ENCODE data around the gene ERCC1. TPM values are rescaled to one million over a fixed set of nuclear protein-coding genes. Genes with fewer than 3 reads are reported as not detected.
"Not testable (repeated sequence)": the region's sequence is repeated elsewhere in the genome, so short reads cannot be mapped to it uniquely, and the experiment has no call there.

ERCC1 gene
- polyA plus RNA-seq, 2 of the 4 experiments (the other 2 are of a cell fraction): 81.7 to 93.0 TPM

- POLR2A ChIA-PET: no interaction called here
- peak overlapping the region; percentile 86 for H3K4me2 ChIP-seq
- DNase-seq (ENCODE audit: low read depth in 1 of 2, low spot score in 1 of 2) (no peak), FAIRE-seq (no peak), ATAC-seq (no peak)
- peaks cover 25% of the 10 kb centered on the region for H3K4me1 ChIP-seq
- peak overlapping the region in 1 of 2 experiments; percentile 96; a peak in 1 of 6 replicates for H3K27ac ChIP-seq
- H3K9me3 ChIP-seq: no peaks in the 10 kb centered on the region
- TF ChIP-seq KDM5A (IDR thresholded peaks at IDR 0.05) (no peak), JUN (IDR thresholded peaks at IDR 0.05) (no peak), BCL3 (IDR thresholded peaks at IDR 0.05) (no peak), ZNF302 (CRISPR knock-in tag; IDR thresholded peaks at IDR 0.05) (no peak), MYC (IDR thresholded peaks at IDR 0.05; ENCODE audit: borderline replicate concordance, low read length) (no peak), CTCF (IDR thresholded peaks at IDR 0.05) (no peak), CEBPB (IDR thresholded peaks at IDR 0.05) (no peak), CBX8 (IDR thresholded peaks at IDR 0.05) (no peak), FOSB (CRISPR knock-in tag; IDR thresholded peaks at IDR 0.05) (no peak), RFX5 (IDR thresholded peaks at IDR 0.05) (no peak), RARB (CRISPR knock-in tag; IDR thresholded peaks at IDR 0.05) (no peak), ZFP36 (IDR thresholded peaks at IDR 0.05; ENCODE audit: borderline replicate concordance, partially characterized antibody) (no peak), SREBF2 (IDR thresholded peaks at IDR 0.05) (no peak)
- no peak overlapping the region for H3K4me3 ChIP-seq
- CTCF ChIA-PET: interaction anchor here (0.6 to 3.1 kb wide), 7 partner anchors 8 to 457 kb away, joined by 3 to 17 read pairs (median 7); no protein-coding TSS in a partner anchor
- 97% methylated on average over 8 of the region's 8 CpGs for WGBS (ENCODE audit: missing lambda C conversion rate)
Observed at GRCh38 chr19:45408121-45408520, 15.6 kb downstream of the ERCC1 start.

- not testable (repeated sequence) for FAIRE-seq; ATAC-seq; H3K9me3 ChIP-seq; DNase-seq (ENCODE audit: low read depth in 1 of 2, low spot score in 1 of 2)
- WGBS (ENCODE audit: missing lambda C conversion rate): 70% methylated on average over 5 of the region's 5 CpGs
- peak overlapping the region in 1 of 2 experiments; percentile 96; a peak in 4 of 6 replicates for H3K27ac ChIP-seq
- peak overlapping the region; percentile 66 for H3K4me3 ChIP-seq
- POLR2A ChIA-PET: interaction anchor here (1.1 to 1.4 kb wide), 2 partner anchors 10 to 17 kb away, joined by 3 to 4 read pairs; no protein-coding TSS in a partner anchor
- 0 out of 2 replicates have a peak, but pooled peaks have one; percentile 3 for TF ChIP-seq HOXA7 (CRISPR knock-in tag; IDR thresholded peaks at IDR 0.05)
- TF ChIP-seq TFCP2L1 (CRISPR knock-in tag; IDR thresholded peaks at IDR 0.05): peak; percentile 25; the same call in 1 of the 2 replicates
- peak; percentile 45; the same call in 1 of the 2 replicates for TF ChIP-seq EHF (CRISPR knock-in tag; IDR thresholded peaks at IDR 0.05)
- TF ChIP-seq HOXB13 (CRISPR knock-in tag; IDR thresholded peaks at IDR 0.05; ENCODE audit: low read depth): peak; percentile 69; the same call in 1 of the 2 replicates
- peaks cover 30% of the 10 kb centered on the region for H3K4me1 ChIP-seq
- CTCF ChIA-PET: interaction anchor here (0.8 to 3.1 kb wide), 8 partner anchors 8 to 234 kb away, joined by 3 to 17 read pairs (median 5); no protein-coding TSS in a partner anchor
- peak overlapping the region; percentile 86 for H3K4me2 ChIP-seq
Observed at GRCh38 chr19:45407585-45407984, 16.1 kb downstream of the ERCC1 start.

- FAIRE-seq (no peak), ATAC-seq (no peak), DNase-seq (ENCODE audit: low read depth in 1 of 2, low spot score in 1 of 2) (no peak)
- 4% methylated on average over 10 of the region's 10 CpGs for WGBS (ENCODE audit: missing lambda C conversion rate)
- Histone ChIP-seq H3K27ac (peak overlapping the region; percentile 94 to 96), H3K9me3 (no peaks in the 10 kb centered on the region), H3K4me3 (peak overlapping the region; percentile 66), H3K4me2 (peak overlapping the region; percentile 86), H3K4me1 (peaks cover 36% of the 10 kb centered on the region)
- TF ChIP-seq FOSL2 (IDR thresholded peaks at IDR 0.05) (no peak), FOSL2 (CRISPR knock-in tag; IDR thresholded peaks at IDR 0.05) (peak; percentile 34), GATA3 (IDR thresholded peaks at IDR 0.05; ENCODE audit: borderline replicate concordance) (no peak)
- ChIA-PET POLR2A (interaction anchor here (1.1 to 1.4 kb wide), 2 partner anchors 10 to 17 kb away, joined by 3 to 4 read pairs; no protein-coding TSS in a partner anchor), CTCF (interaction anchor here (0.8 to 3.1 kb wide), 8 partner anchors 9 to 235 kb away, joined by 3 to 17 read pairs (median 5); no protein-coding TSS in a partner anchor)
Observed at GRCh38 chr19:45407091-45407375, 16.7 kb downstream of the ERCC1 start.

Data from A549 (cell line).